Nasal cavity respiratory epithelium epithelial cell of viscerocranial mucosa (primary cell): ENCODE results near the gene C2orf78. TPM values are rescaled to one million over a fixed set of nuclear protein-coding genes. Genes with fewer than 3 reads are reported as not detected.

Experiments used
- total RNA-seq: library from RNA; depleted of rRNA; stranded (reverse); fragments of >200 nt; gene quantifications from 2 replicates; pipeline ENCODE4 v1.2.3, GENCODE V29; 2014

C2orf78 gene, protein sequence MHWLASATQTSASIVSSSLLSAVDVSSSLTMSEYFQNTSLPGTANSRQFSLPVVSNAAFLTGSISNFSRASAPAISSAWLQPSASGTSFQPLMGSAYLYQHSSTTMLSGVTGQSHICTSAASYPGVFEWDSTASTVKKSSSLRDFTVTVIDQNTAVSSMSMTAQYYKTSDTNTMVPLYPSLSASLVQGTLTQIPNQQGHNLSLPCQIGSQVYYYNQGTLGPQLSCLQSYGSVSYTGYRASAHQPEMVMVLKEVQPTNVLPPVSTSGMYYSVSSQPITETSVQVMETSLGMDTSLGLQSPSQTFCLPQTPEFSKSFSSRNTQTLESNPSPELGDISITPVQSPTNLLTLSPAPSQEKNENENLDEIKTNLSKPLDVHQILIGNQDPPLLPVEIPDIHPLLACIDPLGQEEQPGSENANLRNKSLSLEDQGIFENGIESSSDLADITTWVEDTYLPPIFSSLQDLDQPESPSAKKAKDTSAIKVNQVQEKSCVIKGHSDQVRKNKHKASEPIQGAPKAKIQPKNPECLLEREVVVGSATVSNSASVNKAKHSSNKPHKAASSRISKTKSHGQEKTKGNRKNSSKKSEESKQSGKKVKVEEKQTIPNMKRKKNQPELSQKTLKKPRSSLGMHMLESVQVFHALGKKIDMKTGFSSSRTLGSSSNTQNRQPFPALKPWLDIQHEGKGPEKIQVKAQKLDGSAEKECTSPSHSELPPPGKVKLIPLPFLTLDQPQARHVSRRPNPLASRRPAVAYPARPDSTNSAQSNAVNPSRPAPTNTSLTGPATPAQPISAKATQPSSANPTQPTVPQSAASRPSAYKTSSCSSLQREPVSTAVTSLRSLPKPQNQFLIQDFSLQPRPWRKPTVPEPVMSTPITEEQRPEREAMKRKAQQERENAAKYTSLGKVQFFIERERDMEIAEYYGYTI
- not detected in 2 replicates for total RNA-seq

DNA sequence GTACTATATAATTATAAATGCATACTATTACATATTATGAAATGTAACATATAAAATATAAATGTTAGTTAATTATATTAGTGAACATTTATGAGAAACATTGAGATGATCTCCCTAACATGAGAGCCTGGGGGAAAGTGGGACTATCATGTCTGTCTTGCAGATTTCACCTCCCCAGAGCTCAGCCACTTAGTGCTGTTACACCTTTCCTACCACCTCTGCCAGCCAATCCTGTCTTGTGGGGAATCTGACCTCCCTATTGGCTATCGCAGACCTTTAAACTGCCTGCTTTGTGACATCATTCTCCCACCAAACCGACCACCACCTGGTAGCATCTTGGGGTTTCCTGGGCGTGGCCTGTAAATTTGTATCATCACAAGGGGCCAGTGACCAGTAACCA, at the start of gene C2orf78:
C2orf78 (plus strand) TSS at position 301 of the 400 bp plus-strand sequence. CDS start 127 bp downstream, outside the sequence.

DNA sequence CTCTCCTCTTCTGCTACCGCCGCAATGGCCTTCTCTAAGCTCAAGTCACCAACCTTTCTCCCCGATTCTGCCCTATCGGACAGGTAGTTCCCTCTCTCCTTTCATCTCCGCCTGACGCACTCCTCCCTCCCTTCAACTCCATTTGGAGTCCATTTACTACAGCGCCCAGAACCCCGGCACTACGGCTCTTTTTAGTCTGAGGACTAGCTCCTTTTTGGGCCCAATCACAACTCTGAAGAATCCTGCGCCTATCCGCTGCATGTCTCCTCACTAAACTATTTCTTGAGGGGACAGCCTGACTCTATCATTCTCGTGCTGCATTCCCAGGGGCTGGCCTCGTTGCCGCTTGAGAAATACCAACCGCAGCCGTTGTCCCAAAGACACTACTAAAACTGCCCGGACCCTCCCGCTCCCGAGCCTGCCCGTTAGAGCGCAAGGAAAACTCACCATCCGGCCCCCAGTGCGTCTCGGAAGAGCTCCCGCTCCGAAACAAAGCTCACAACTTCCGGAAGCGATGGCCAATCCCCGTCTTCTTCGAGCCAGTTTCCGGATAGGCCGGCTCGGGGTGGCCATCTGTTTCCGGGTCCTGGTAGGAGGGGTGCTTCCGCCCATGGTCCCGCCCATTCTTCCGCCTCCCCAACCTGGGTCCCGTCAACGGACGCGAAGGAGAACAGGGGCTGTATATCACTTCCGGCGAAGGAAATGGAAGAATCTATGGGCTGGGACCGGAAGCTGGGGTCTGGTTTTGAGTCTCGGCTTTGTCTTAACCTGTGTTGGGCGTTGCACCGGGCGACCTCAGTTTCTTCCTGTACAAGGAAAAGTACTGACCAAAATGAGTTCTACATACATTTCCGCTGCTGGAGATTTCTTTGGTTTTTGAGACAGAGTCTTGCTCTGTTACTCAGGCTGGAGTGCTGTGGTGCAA, 46.9 kb upstream of the C2orf78 start, which contains the start of gene TPRKB:
TPRKB (minus strand) TSS at position 491 of the 925 bp plus-strand sequence. CDS start 2,776 bp downstream, outside the sequence.

DNA sequence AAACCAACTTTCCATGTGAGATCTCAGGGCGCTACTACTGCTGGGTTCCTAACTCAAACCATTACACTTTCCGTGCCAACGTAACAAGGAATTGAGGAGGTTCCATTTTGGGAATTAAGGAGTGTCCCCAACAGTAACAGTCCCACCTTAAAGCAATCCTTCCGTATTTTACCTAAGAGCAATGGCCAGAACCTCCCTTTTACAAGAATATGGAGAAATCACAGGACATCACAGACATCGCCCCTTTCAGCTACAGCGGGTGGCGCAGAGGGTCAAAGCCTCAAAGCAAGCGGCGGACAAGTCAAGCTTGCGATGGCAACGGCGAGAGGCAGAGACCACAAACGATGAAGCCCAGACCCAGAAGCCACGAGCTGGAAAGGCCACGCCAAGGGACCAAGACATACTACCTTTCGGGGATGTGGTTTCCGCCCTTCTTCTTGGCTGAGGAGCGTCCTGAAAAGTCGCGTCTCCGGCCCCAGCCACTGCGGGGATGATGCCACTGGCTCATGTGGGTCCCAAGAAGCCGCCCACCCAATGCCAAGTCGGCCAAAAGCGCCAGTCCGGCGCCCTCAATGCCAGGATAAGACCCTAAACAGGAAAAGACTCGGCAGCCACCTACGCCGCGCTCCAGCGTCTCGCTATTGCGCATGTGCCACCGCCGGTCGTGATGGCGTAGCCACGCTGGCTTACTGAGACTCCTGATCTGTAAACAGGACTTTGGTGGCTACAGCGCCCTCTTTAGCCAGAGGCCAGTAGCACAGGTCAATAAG, 4.3 kb upstream of the C2orf78 start, which contains the start of gene DUSP11:
DUSP11 (minus strand) TSS at position 637 of the 770 bp plus-strand sequence; CDS start at position 508, 129 bp downstream.

DNA sequence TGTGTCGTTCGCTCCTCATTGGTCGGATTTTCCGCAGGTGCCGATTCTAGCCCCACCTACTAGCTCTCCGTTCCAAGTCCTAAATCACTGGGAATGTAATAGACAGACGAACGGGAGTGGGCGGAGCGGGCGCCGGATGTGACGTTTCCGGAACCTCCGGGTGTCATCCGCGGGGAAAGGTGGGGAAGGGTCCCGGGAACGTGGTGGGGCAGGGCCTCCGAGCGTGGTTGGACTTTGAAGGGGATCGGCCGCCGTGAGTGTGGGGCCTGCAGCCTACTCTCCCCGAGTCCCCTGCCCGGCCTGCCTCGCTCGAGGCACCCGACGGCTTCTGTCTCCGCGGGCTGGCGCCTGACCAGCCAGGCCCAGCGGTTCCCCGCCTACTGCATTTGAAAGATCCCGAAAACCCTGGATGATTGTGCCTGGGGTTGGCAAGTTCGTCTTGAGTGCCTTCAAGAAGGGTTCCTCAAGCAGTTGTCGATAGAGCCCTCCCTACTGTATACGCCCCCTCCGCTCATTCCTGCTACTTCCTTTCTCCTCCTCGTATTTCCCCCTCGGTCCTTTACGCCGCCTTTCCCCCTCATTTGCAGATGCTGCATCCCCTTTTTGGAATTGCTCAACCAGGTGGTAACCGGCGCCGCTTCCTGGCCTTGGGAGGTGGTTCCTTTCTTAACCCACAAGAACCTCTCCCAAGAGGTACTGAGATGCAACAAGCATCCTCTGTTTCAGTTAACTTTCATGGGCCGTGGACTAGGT, 45.0 kb downstream of the C2orf78 start, which contains the start of gene STAMBP:
STAMBP (plus strand) TSS at position 144 of the 753 bp plus-strand sequence. CDS start 1,896 bp downstream, outside the sequence.

Other genes with a start within 250 kb of the C2orf78 start
- not detected in 2 replicates for gene NAT8, start 141.8 kb upstream of the C2orf78 start, total RNA-seq
- gene TPRKB, start 46.8 kb upstream of the C2orf78 start, total RNA-seq, result 16.8 and 18.8 TPM in 2 replicates
- 38.3 and 47.5 TPM in 2 replicates for gene DUSP11, start 4.1 kb upstream of the C2orf78 start, total RNA-seq
- 34.9 and 61.8 TPM in 2 replicates for gene STAMBP, start 44.8 kb downstream of the C2orf78 start, total RNA-seq
- gene ACTG2, start 108.8 kb downstream of the C2orf78 start, total RNA-seq, result under 0.01 and 0.21 TPM in 2 replicates
- gene DGUOK, start 142.7 kb downstream of the C2orf78 start, total RNA-seq, result 29.6 and 45.5 TPM in 2 replicates
- gene TET3, start 200.7 kb downstream of the C2orf78 start, total RNA-seq, result 8.9 and 15.1 TPM in 2 replicates